PC-9 (cell line): ENCODE data around the gene UNC13A.

Experiments used
- CTCF ChIP-seq: fragments of 200-600 bp; sonication (generic); conservative IDR thresholded peaks from 2 replicates; pipeline ENCODE4 v1.6.1; 2017; ENCODE audit warnings: mixed run types, antibody characterized with exemption, mild to moderate bottlenecking, moderate library complexity
- EZH2 ChIP-seq: fragments of 200-600 bp; sonication (generic); IDR thresholded peaks from 2 replicates; pipeline ENCODE4 v1.8.0; 2017; ENCODE audit warnings: antibody characterized with exemption, low read depth

GRCh38 chr19:17617807-17618192, 70.4 kb downstream of the UNC13A start:
- TF ChIP-seq CTCF (no peak), EZH2 (no peak)
